HCT116 (cell line): ENCODE data around the gene AMMECR1.

Experiments
- ATF3 ChIP-seq: IDR thresholded peaks from 2 replicates; pipeline ENCODE4 v1.6.1; 2012
- CBX3 ChIP-seq: IDR thresholded peaks from 2 replicates; pipeline ENCODE4 v1.6.1; 2012; ENCODE audit warnings: low read depth
- CEBPB ChIP-seq: IDR thresholded peaks from 2 replicates; pipeline ENCODE4 v1.6.1; 2012; ENCODE audit warnings: low read depth
- CTCF ChIP-seq, 3 experiments: fragments of 200-600 bp in 1 of 3; sonication (generic) in 1 of 3; IDR thresholded peaks in 2 of 3; conservative IDR thresholded peaks in 1 of 3; 2 replicates each; pipeline ENCODE4 v1.5.1; 2012 to 2017; ENCODE audit warnings: low read depth in 2 of 3, low read length in 2 of 3, antibody characterized with exemption in 1 of 3, borderline replicate concordance in 1 of 3, control low read depth in 1 of 3, mild to moderate bottlenecking in 1 of 3, mixed read lengths in 1 of 3, mixed run types in 1 of 3, moderate library complexity in 1 of 3; ENCODE audit not compliant: insufficient read depth in 1 of 3
- EGR1 ChIP-seq: IDR thresholded peaks from 2 replicates; pipeline ENCODE4 v1.6.1; 2012; ENCODE audit warnings: low read depth
- EZH2phosphoT487 ChIP-seq: fragments of 200-600 bp; IDR thresholded peaks from 2 replicates; pipeline ENCODE4 v1.6.1; 2018; ENCODE audit warnings: antibody characterized with exemption, borderline replicate concordance
- POLR2A ChIP-seq: IDR thresholded peaks from 2 replicates; pipeline ENCODE4 v1.7.0; 2011; ENCODE audit warnings: borderline replicate concordance; ENCODE audit not compliant: insufficient read depth, insufficient read length; ENCODE audit errors: extremely low read depth
- POLR2AphosphoS5 ChIP-seq: IDR thresholded peaks from 2 replicates; pipeline ENCODE4 v1.6.1; 2011; ENCODE audit warnings: mild to moderate bottlenecking, low read depth, low read length, moderate library complexity
- RAD21 ChIP-seq: IDR thresholded peaks from 2 replicates; pipeline ENCODE4 v1.6.1; 2012; ENCODE audit warnings: low read depth, mild to moderate bottlenecking
- REST ChIP-seq: IDR thresholded peaks from 2 replicates; pipeline ENCODE4 v1.6.1; 2012; ENCODE audit warnings: low read depth
- YY1 ChIP-seq: IDR thresholded peaks from 2 replicates; pipeline ENCODE4 v1.6.1; 2011; ENCODE audit warnings: low read length, low read depth, moderate library complexity, mild to moderate bottlenecking; ENCODE audit not compliant: insufficient replicate concordance; ENCODE audit errors: extremely low read depth

- TF ChIP-seq CTCF (IDR thresholded peaks at IDR 0.05 in 2 of 3, conservative IDR thresholded peaks at IDR 0.05 in 1 of 3; ENCODE audit: borderline replicate concordance in 1 of 3, insufficient read depth in 1 of 3, low read depth in 2 of 3, low read length in 2 of 3): no peak
- no peak for TF ChIP-seq POLR2AphosphoS5
- no peak for TF ChIP-seq EZH2phosphoT487
- TF ChIP-seq CBX3: no peak
- TF ChIP-seq ATF3: no peak
- TF ChIP-seq RAD21: no peak
- TF ChIP-seq YY1: no peak
- no peak for TF ChIP-seq CEBPB
- TF ChIP-seq POLR2A: no peak
- TF ChIP-seq REST: no peak
- no peak for TF ChIP-seq EGR1
Measured at GRCh38 chrX:110257889-110258288, 60.0 kb downstream of the AMMECR1 start.
